PC-3 (cell line): ENCODE results near the gene CDKN3. TPM values are rescaled to one million over a fixed set of nuclear protein-coding genes. Genes with fewer than 3 reads are reported as not detected.
"Not testable (repeated sequence)": the region's sequence is repeated elsewhere in the genome, so short reads cannot be mapped to it uniquely, and the experiment has no call there.

Experiments used
- ATAC-seq: fragments of 200-7000 bp; cut with Tn5 transposase; 2 replicates; pipeline ENCODE4 v1.9.1; 2020; ENCODE audit warnings: mild to moderate bottlenecking, moderate library complexity
- BruUV-seq: library from RNA; stranded (reverse); fragments of 400-500 nt; replicated peaks from 2 replicates; lab custom pipeline; 2021; lab: Mats Ljungman, UMichigan
- CTCF ChIA-PET: fragments of 300-600 bp; sonication (Branson Sonifier 250); formaldehyde crosslinking; loops from one replicate; lab custom pipeline; 2022; ENCODE audit warnings: antibody characterized with exemption; lab: Charles Lee
- POLR2A ChIA-PET: fragments of 300-600 bp; sonication (Branson Sonifier 250); formaldehyde crosslinking; loops from one replicate; lab custom pipeline; 2022; ENCODE audit warnings: antibody characterized with exemption; ENCODE audit not compliant: unreplicated experiment; lab: Charles Lee
- DNase-seq: peaks from one replicate; pipeline ENCODE4 v3.0.0-alpha.2; 2015
- H2AFZ ChIP-seq: fragments of 300-600 bp; sonication (generic); 2 replicates; pipeline ENCODE4 v1.6.0; 2016; ENCODE audit warnings: antibody characterized with exemption, low read length
- H3F3A ChIP-seq: fragments of 300-600 bp; sonication (generic); one replicate; pipeline ENCODE4 v1.6.0; 2017; ENCODE audit warnings: antibody characterized with exemption, low read length, control low read depth, mild to moderate bottlenecking; ENCODE audit not compliant: unreplicated experiment
- H3K27ac ChIP-seq: fragments of 300-600 bp; sonication (generic); 2 replicates; pipeline ENCODE4 v1.5.1; 2016; ENCODE audit warnings: mild to moderate bottlenecking, low read length
- H3K27me3 ChIP-seq: fragments of 300-600 bp; sonication (generic); 2 replicates; pipeline ENCODE4 v1.6.1; 2016; ENCODE audit warnings: low read length, mixed read lengths
- H3K36me3 ChIP-seq: fragments of 300-600 bp; sonication (generic); 2 replicates; pipeline ENCODE4 v1.6.1; 2016; ENCODE audit warnings: low read depth, mixed run types, low read length, mixed read lengths
- H3K4me1 ChIP-seq: fragments of 300-600 bp; sonication (generic); 2 replicates; pipeline ENCODE4 v1.5.1; 2016; ENCODE audit warnings: low read length; ENCODE audit not compliant: insufficient read depth
- H3K4me2 ChIP-seq: fragments of 300-600 bp; sonication (generic); 2 replicates; pipeline ENCODE4 v1.6.0; 2016; ENCODE audit warnings: low read length
- H3K4me3 ChIP-seq: fragments of 300-600 bp; sonication (generic); 2 replicates; pipeline ENCODE4 v1.5.1; 2016; ENCODE audit warnings: mild to moderate bottlenecking, low read length, mixed read lengths
- H3K79me2 ChIP-seq: fragments of 300-600 bp; sonication (generic); 2 replicates; pipeline ENCODE4 v1.6.1; 2017; ENCODE audit warnings: low read length, mixed read lengths
- H3K9ac ChIP-seq: fragments of 300-600 bp; sonication (generic); 2 replicates; pipeline ENCODE4 v1.6.0; 2016; ENCODE audit warnings: mild to moderate bottlenecking, low read length
- H3K9me2 ChIP-seq: fragments of 300-600 bp; sonication (generic); replicated peaks from 2 replicates; pipeline ENCODE4 v1.6.1; 2016; ENCODE audit warnings: mixed run types, low read length, mixed read lengths
- H3K9me3 ChIP-seq: fragments of 300-600 bp; sonication (generic); 2 replicates; pipeline ENCODE4 v1.6.1; 2016; ENCODE audit warnings: low read length, mixed read lengths
- H4K20me1 ChIP-seq: fragments of 300-600 bp; sonication (generic); 2 replicates; pipeline ENCODE4 v1.6.1; 2016; ENCODE audit warnings: low read length, mixed read lengths
- CTCF ChIP-seq: fragments of 300-600 bp; sonication (generic); conservative IDR thresholded peaks from 2 replicates; pipeline ENCODE4 v1.5.1; 2017; ENCODE audit warnings: antibody characterized with exemption, low read depth, mild to moderate bottlenecking, low read length
- EZH2 ChIP-seq: fragments of 300-600 bp; sonication (generic); IDR thresholded peaks from one replicate; pipeline ENCODE4 v1.6.1; 2017; ENCODE audit warnings: antibody characterized with exemption, mild to moderate bottlenecking, low read length; ENCODE audit not compliant: unreplicated experiment
- EZH2phosphoT487 ChIP-seq: fragments of 300-600 bp; sonication (generic); IDR thresholded peaks from 2 replicates; pipeline ENCODE4 v1.6.1; 2018; ENCODE audit warnings: mild to moderate bottlenecking, antibody characterized with exemption, low read length, borderline replicate concordance
- intact Hi-C: fragments of 100-400 bp; cut with micrococcal nuclease; formaldehyde crosslinking; loops from 2 replicates; pipeline ENCODE4 v1.9.0; 2023
- total RNA-seq: library from RNA; depleted of rRNA; stranded (reverse); fragments of >200 nt; gene quantifications from 2 replicates; pipeline ENCODE4 v1.2.3, GENCODE V29; 2014

Gene CDKN3
- total RNA-seq, 1 experiment from 2014 or later = 434 TPM

GRCh38 chr14:54440873-54441868, 44.4 kb downstream of the CDKN3 start, which contains the start of gene CNIH1:
TSS of gene CNIH1 (minus strand) at chr14:54441374. CDS start at chr14:54441327, 47 bp downstream.
- DNase-seq (peak; percentile 99), ATAC-seq (peak; percentile 95)
- no peaks in the 10 kb centered on the region for H3K9me2 ChIP-seq
- H3K27ac ChIP-seq = peak within 1 kb of the TSS; percentile 74
- TF ChIP-seq EZH2phosphoT487 = no peak
- TF ChIP-seq CTCF = peak; percentile 99
- intact Hi-C loops = loop anchor here (1.0 to 5.0 kb wide), 6 partner anchors 40 to 332 kb away; partner anchors contain the start of gene GMFB
- peak within 1 kb of the TSS; percentile 88 for H2AFZ ChIP-seq
- no peaks in the 10 kb centered on the region for H3K9me3 ChIP-seq
- CTCF ChIA-PET = interaction anchor here (0.6 to 0.8 kb wide), 3 partner anchors 20 to 1358 kb away, joined by 3 to 6 read pairs (median 4); no protein-coding TSS in a partner anchor
- no peaks in the 10 kb centered on the region for H3K27me3 ChIP-seq
- peak within 1 kb of the TSS; percentile 81 for H3K9ac ChIP-seq
- POLR2A ChIA-PET = interaction anchor here (0.5 kb wide), 1 partner anchor 462 kb away, joined by 3 read pairs; no protein-coding TSS in a partner anchor
- peaks cover 39% of the 10 kb centered on the region for H4K20me1 ChIP-seq
- H3K4me1 ChIP-seq = peaks cover 52% of the 10 kb centered on the region
- BruUV-seq = no TSS peak
- H3K4me2 ChIP-seq = peak within 1 kb of the TSS; percentile 83
- peaks cover 47% of the 10 kb centered on the region for H3K79me2 ChIP-seq
- peak within 1 kb of the TSS; percentile 74 for H3K4me3 ChIP-seq
- H3K36me3 ChIP-seq = peaks cover 6% of the 10 kb centered on the region; the same call in 1 of the 2 replicates
- peaks cover 5% of the 10 kb centered on the region for H3F3A ChIP-seq

- Histone ChIP-seq H4K20me1 (peaks cover 23% of the 10 kb centered on the region), H3K4me1 (peaks cover 49% of the 10 kb centered on the region), H3K79me2 (peaks cover 29% of the 10 kb centered on the region)
- H3K9me2 ChIP-seq, POLR2A ChIA-PET, H3K4me2 ChIP-seq, BruUV-seq, H3K36me3 ChIP-seq, H3K9ac ChIP-seq, H3K27me3 ChIP-seq, H3K9me3 ChIP-seq, H3F3A ChIP-seq, H3K4me3 ChIP-seq, H3K27ac ChIP-seq, H2AFZ ChIP-seq, CTCF ChIA-PET, DNase-seq, ATAC-seq: not testable (repeated sequence)
- intact Hi-C loops = loop anchor here (5.0 kb wide), 1 partner anchor 231 kb away; no protein-coding TSS in a partner anchor
Measured at GRCh38 chr14:54442961-54443360, 46.2 kb downstream of the CDKN3 start.

GRCh38 chr14:54443981-54444380, 47.2 kb downstream of the CDKN3 start:
- H3K9me2 ChIP-seq = no peaks in the 10 kb centered on the region
- POLR2A ChIA-PET = no interaction called here
- no peak for ATAC-seq
- no peak overlapping the region for H3K4me2 ChIP-seq
- no TSS peak for BruUV-seq
- no peaks in the 10 kb centered on the region for H3K27me3 ChIP-seq
- intact Hi-C loops = loop anchor here (5.0 kb wide), 1 partner anchor 232 kb away; no protein-coding TSS in a partner anchor
- TF ChIP-seq EZH2phosphoT487 (no peak), EZH2 (no peak), CTCF (no peak)
- no peak for DNase-seq
- no peaks in the 10 kb centered on the region for H3K36me3 ChIP-seq
- peaks cover 18% of the 10 kb centered on the region for H3K79me2 ChIP-seq
- no peaks in the 10 kb centered on the region for H3K9me3 ChIP-seq
- H3K9ac ChIP-seq = no peak overlapping the region
- H2AFZ ChIP-seq = no peak overlapping the region
- no peaks in the 10 kb centered on the region for H3F3A ChIP-seq
- CTCF ChIA-PET = no interaction called here
- H3K4me1 ChIP-seq = peaks cover 40% of the 10 kb centered on the region
- no peak overlapping the region for H3K27ac ChIP-seq
- no peak overlapping the region for H3K4me3 ChIP-seq
- peaks cover 14% of the 10 kb centered on the region for H4K20me1 ChIP-seq
